C4-2B (cell line): ENCODE measurements around the gene ECPAS.

Experiments used
- ZFX ChIP-seq: fragments of 450-650 bp; IDR thresholded peaks from 2 replicates; pipeline ENCODE4 v1.6.1; 2017
- TF ChIP-seq, protein P1 (sequence below): fragments of 450-650 bp; conservative IDR thresholded peaks from 2 replicates; pipeline ENCODE4 v1.5.1; 2017; ENCODE audit warnings: mild to moderate bottlenecking

DNA sequence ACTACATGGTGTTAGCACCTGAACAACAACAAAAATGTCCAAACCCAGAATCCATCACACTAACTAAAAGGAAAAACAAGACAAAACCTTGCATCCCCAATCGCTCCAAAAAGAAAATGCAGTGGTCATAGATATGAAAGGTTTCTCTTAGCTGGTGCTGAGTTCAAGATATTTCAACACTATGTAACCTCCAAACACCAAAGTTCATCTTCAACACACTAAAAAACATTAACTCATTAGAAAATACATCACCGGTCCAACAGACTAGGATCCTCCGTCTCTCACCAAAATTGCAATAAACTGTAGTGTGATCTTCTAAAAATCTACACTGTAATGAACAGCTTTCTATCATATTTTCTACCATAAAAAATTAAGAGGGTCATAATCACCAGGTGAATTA is 60.8 kb downstream of the ECPAS start:
- TF ChIP-seq, protein P1, sequence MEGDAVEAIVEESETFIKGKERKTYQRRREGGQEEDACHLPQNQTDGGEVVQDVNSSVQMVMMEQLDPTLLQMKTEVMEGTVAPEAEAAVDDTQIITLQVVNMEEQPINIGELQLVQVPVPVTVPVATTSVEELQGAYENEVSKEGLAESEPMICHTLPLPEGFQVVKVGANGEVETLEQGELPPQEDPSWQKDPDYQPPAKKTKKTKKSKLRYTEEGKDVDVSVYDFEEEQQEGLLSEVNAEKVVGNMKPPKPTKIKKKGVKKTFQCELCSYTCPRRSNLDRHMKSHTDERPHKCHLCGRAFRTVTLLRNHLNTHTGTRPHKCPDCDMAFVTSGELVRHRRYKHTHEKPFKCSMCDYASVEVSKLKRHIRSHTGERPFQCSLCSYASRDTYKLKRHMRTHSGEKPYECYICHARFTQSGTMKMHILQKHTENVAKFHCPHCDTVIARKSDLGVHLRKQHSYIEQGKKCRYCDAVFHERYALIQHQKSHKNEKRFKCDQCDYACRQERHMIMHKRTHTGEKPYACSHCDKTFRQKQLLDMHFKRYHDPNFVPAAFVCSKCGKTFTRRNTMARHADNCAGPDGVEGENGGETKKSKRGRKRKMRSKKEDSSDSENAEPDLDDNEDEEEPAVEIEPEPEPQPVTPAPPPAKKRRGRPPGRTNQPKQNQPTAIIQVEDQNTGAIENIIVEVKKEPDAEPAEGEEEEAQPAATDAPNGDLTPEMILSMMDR: no peak
- TF ChIP-seq ZFX: no peak
